8988T (cell line): ENCODE data around the gene FGD2.

ENCODE experiments used
- DNase-seq: peaks from one replicate; pipeline ENCODE4 v3.0.0; 2011

Gene FGD2

DNA sequence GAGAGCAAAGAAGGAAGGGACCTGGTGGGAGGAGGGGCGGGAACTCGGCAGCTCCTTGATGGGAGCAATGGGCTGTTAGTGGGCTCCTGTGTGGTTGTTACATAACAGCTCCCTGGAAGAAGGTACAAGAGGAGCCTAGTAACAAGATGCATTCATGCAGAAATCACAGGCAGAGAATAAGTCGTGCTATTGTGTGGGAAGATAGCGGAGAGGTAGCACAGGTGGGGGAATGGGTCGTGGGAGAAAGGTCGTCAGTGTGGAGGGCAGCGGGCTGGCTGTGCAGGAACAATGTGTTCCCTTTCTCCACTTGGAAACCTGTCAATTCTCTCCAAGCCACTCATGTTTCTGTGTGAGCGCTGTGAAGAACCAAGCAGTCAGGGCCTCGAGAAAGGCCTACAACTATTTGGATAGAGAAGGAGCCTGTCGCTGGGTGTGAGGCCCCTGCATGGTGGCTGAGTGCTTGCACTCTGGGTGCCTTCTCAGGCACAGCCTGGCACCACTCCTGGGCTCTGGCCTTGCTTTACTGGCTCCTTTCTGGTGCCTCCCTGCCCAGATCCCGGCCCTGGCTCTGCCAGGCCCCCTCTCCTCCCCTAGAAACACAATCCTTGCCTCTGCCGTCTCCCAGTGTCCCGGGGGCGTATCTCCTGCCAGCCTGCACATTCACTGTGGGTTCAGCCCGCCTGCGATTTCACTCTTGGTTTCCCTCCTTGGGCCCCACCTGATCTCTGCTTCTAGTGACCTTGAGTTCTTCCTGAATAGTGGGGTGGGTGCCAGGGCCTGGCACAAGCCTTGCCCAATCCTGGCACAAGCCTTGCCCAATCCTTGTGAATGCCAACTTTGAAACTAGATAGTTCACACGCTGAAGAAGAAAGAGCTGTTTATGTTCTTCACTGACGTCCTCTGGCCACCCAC, 7.4 kb upstream of the FGD2 start:
- DNase-seq = no peak

DNA sequence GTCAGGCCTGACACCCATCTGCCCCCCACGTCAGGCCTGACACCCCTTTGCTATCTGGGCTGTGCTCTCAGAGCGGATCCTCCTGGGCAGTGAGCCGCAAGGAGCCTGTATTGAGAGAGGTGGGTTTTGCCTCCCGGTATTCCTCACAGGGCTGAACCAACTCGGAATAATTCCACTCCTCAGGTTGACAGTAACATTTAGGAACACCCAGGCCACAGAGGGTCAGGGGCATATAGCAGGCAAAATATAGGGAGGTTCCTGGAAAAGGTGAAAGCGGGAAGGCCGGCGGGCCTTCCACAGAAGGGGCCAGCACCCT, 6.8 kb upstream of the FGD2 start:
- DNase-seq = no peak

DNA sequence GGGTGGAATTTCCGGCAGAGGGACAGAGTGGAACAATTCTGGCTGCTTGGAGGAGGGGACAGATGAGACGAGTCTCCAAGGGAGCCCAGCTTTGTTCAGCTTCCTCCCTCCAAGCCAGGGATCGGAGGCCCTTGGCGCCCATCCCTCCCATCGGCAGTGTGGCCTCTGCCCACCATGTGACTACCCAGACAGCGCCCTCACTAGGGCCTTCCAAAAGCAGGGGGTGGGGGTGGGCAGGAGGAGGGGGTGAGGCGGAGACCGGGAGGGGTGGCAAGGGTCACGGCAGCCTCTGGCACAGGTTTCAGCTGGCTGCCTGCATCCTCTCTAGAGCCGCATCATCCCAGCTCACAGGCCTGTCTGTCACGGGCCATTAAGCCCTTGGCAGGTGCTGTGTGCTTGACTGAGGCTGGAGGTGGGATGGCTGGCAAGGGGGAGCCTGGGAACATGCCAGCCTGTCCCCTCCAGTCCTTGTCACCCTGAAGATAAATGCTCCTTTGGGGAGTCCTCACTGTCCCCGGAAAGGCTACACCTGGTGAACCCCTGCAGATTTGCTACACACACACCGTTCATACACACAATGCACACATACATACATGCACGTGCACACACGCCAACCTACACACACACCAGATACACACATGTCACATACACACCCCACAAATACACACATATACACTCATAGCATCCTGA, 6.2 kb upstream of the FGD2 start:
- no peak for DNase-seq

DNA sequence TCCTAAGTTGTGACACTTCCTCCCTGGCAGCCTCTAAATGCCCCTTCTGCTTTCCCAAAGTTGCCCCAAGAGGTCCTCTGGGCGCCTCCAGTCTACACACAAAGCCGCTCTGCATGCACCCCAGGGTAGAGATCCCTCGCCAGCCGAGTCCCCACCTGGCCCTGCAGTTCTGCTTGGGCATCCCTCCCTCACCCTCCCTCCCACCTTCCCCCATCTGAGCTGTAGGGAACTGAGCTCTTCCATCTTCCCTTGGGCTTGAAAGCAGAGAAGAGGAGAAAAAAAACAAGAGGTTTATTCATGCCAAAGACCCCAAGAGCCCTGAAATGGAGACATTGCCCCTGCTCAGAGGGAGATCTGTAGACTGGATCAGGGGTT, 5.7 kb upstream of the FGD2 start:
- no peak for DNase-seq

DNA sequence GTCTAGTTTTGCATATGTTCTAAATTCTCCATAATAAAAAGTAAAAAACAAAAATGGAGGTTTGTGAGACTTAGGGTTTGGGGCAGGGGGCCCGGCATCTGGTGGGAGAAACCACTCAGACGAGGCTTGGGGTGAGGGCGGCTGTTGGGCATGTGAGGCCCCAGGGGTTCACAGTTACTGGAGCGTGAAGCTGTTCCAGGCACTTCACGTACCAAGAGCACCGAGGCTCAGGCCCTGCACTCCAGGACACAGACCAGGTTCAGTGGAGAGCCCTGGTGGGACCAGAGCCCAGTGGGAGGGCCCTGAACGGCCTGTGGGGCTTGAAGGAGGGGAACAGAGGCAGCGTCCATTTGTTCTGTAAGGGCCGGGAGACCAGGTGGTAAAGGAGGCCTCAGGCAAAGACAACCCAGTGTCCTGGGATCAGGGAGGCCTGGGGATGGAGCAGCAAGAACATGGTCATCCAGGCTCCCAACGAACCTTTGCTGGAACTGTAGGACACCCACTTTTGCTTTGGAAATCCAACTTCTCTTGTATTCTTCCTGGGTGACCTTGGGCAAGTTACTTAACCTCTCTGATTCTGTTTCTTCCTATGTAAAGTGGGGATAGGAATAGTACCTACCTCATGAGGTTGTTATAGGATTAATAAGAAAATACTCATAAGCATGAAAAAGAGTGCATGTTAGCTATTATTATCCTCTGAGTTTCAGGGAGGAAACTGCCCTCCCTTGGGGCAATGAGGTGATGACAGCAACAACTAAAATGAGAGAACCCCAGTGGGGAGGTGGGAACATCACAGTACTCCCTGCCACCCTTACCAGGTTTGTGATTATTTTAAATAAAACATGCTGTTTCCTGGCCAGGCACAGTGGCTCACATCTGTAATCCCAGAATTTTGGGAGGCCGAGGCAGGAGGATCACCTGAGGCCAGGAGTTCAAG, 1.1 kb upstream of the FGD2 start:
- no peak for DNase-seq

DNA sequence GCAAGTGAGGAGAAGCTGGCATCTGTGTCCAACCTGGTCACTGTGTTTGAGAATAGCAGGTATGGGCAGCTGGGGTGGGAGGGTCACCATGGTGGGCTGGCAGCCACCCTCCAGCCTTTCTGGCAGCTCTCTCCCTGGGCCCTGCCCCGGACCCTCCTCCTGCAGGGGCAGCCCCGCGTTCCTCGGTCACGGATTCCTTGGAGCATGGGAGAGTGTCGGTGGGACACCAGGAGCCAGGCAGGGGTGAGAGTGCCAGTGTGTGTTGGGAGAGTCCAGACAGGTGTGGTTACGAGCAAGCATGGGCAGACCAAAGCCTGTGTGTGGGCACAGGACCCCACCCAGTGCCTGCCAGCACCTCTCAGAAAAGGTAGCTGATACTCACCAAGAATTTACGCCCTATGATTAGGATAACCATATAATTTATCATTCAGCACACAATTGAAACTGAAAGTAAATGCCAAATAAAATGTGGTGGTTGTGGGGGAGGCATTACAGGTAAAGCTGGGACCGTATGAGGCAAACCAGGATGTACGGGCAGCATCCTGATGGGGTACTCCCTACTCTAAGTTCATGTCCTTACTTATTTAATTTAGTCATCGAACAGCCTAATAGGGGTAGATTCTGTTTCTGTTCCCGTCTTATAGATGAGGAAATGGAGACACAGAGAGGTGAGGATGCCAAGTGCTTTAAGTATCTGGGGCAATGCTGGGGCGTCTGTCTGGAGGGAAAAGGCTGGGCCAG, 542 bp downstream of the FGD2 start:
- DNase-seq = no peak

DNA sequence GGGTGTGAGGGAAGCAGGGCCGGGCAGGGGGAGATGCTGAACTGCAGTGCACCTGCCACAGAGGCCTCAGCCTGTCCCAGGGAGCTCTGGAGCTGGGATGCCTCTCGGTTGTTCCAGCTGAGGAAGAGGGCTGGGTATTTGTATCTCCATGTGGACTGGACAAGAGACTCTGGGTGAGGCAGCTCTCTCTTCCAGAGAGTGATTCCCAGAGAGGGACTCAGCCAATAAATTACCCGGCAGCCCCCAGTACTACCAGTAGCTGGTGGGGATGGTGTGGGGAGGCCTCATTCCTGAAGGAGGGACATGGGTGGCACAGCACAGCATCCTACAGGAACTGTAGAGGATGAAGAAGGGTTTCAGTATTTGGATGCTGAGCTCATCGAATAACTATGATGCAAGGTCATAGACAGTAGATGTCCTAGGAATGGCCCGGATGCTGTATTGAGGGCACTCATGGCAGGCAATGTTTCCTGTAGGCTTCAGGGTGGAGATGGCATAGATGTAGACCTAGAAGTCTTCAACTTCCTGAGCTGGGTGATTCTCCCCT, 1.4 kb downstream of the FGD2 start:
- peak; percentile 64 for DNase-seq

DNA sequence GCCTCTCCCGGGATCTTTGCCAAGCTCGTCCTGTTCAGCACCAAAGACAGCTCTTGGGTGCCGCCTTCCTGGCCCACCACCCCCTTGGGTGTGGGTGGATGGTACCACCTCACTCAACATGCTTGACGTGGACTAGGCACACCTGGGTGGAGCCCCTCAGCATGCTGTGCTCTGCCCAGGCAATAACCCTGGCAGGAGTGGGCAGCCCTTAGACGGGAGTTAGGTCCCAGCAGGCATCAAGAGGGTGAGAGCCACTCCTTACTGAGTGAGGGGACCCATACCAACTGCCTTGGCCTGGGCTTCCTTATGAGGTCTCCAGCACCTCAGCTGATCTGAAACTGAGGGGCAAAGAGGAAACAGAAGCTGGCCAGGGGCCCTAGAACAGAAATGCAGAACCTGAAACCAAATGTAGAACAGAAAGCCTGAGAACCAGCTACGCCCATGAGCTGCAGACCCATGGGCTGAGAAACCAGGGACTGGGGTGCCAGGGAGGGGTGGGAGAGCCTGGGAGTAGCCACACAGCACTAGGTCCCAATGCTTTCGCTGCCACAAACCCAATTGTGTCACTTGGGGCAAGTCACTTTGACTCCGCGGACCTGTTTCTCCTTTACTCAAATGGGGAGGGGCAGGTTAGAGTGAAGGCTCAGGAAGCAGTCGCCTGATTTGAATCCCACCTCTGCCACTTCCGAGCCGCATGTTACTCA, 2.0 kb downstream of the FGD2 start:
- no peak for DNase-seq

DNA sequence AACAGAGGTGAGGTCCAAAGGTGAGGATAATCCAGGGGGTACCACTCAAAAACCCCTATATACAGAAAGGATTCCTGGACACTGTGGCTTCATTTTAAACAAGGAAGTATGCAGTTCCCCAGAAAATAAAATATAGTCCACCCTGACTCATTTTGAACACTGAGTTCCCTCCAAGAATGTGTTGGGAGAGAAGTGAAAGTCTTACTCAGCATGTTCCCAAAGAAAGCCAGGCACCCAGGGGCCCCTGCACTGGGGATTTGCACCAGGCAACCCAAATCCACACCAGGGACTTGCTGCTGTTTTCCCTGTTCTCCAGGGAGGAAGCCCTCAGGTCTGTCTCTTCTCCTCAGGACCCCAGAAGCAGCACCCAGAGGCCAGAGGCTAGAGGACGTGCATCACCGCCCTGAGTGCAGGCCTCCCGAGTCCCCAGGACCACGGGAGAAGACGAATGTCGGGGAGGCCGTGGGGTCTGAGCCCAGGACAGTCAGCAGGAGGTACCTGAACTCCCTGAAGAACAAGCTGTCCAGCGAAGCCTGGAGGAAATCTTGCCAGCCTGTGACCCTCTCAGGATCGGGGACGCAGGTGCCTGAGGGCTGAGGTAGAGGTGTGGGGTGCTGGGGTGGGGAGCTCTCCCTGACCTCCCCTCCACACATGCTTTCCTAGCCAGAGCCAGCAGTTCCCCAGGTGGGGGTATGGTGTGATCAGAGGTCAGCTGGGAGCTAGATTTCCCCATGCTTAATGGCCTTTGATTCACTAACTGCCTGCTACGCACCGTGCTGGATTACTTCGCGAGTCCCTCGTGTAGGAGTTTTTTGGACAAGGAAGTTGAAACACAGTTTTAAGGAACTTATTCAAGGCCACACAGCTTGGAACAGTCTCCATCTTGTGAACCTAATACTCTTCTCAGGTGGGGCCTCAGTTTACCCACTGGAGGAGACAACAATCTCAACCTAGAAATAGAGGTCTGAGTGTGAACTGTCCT, 3.3 kb downstream of the FGD2 start:
- no peak for DNase-seq

DNA sequence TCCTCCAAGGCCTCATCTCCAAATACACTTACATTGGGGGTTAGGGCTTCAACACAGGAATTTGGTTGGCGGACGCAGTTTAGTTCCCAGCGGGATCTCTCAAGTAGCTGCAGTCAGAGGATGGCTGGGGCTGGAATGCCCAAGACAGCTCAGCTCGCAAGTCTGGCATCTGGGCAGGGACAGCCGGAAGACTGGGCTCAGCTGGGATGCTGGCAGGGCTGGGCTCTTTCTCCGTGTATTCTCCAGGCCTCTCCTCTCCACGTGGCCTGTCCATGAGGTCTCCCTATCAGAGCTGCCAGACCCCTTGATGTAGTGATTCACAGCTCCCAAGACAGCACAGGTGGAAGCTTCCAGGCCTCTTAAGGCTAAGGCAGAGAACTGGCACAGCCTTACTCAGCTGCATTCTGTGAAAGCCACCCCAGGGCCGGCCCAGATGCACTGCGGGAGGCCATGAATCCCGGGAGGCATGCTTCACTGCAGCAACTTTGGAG, 5.0 kb downstream of the FGD2 start:
- DNase-seq = no peak

DNA sequence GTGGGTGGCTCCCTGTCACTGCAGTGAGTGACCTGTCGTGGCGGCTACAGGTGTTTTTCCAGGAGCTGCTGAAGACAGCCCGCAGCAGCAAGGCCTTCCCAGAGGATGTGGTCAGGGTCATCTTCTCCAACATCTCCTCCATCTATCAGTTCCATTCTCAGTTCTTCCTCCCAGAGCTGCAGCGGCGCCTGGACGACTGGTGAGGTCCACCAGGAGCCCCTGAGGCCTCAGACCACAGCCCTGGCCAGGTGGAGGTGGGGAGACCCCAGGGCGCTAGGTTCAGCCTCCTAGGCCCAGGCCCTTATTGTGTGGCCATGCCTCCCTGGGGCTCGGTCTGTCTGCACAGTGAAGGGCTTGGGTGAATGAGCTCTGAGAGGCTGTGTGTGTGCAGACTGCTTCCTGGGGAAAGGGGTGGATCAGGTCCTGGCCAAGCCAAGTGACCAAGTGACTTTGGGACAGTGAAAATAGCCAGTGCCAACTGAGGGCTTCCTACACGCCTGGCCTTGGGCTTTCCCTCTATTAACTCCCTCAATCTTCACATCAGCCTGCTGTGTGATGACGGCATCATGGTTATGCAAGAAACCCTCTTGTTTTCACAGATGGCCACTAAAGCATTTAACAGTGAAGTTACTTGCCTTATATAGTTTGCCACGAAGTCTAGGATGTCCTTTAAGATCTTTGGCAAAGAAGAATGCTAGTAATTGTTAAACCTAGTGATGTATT, 6.4 kb downstream of the FGD2 start:
- DNase-seq = no peak

DNA sequence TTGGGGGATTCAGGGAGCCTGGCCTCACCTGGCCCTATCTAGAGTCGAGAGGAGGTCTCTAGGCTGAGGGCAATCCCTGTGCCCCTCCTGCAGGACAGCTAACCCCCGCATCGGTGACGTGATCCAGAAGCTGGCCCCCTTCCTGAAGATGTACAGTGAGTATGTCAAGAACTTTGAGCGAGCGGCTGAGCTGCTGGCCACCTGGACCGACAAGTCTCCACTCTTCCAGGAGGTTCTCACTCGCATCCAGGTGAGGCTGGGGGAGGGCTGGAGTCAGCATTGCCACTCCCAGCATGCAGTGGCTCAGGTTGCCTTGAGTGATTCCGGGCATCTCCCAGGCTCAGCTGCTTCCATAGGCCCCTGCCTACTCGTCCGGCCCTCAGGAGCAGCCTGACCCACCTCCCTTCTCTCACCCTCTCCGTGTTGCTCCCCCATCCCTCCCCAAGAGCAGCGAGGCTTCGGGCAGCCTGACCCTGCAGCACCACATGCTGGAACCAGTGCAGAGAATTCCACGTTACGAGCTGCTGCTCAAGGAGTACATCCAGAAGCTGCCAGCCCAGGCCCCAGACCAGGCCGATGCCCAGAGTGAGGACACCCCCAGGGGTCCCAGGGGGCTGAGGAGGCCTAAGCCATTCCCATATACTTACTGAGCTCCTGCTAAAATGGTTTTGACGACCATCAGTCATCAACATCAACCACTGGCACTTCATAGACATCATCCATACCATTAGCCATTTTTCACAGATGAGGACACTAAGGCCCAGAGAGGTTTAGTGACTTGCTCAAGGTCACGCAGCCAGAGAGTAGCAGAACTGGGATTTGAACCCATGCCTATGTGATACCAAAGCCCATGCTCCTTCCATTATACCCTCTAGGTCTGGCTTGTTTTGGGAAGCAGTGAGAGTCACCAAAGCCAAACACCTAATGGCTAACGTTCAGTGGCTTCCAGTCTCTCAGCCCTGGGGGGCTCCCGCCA, 8.3 kb downstream of the FGD2 start:
- DNase-seq = no peak

DNA sequence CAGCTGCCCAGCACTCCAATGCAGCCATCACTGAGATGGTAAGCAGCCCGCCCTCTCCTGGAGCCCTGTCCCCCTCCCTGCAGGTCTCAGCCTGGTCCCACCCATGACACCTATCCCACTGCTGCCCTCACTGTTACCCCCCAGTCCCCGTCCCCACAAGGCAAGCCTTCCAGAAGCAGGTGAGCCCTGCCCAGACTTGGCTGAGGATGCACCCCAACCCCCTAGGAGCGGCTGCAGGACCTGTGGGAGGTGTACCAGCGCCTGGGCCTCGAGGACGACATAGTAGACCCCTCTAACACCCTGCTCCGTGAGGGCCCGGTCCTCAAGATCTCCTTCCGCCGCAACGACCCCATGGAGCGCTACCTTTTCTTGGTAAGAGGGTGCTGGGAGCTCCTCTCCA, 9.2 kb downstream of the FGD2 start:
- DNase-seq = no peak

DNA sequence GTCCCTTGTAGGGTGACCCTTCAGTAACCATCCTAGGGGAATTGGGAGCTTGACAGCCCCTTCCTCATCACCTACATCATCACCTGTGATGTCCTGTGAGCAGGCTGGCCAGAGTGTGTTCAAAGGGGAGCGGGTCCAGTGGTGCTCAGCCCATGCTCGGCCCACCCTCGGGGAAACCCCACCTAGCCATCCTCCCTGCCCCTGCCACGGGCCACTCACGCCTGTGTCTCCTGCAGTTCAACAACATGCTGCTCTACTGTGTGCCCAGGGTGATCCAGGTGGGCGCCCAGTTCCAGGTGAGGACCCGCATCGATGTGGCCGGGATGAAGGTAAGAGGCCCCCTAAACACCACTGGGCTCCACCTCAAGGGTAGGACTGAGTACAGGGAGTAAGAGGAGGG, 10.1 kb downstream of the FGD2 start:
- DNase-seq = no peak

DNA sequence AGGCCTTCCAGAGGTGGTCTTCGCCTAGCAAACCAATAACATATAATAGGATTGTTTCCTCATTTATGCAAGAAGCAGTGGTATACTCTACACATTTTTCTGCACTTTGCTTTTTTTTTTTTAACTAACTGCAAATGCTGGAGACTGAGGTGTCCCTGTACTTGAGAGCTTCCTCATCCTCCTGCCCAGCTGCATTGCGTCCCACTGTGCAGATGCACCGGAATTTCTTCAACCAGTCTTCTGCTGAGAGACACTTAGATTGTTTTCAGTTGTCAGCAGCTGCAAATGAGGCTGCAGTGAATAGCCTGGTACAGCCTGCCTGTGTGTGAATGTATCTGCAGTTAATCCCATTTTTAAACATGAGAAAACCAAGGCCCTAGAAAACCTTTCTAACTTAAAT, 11.5 kb downstream of the FGD2 start:
- no peak for DNase-seq

DNA sequence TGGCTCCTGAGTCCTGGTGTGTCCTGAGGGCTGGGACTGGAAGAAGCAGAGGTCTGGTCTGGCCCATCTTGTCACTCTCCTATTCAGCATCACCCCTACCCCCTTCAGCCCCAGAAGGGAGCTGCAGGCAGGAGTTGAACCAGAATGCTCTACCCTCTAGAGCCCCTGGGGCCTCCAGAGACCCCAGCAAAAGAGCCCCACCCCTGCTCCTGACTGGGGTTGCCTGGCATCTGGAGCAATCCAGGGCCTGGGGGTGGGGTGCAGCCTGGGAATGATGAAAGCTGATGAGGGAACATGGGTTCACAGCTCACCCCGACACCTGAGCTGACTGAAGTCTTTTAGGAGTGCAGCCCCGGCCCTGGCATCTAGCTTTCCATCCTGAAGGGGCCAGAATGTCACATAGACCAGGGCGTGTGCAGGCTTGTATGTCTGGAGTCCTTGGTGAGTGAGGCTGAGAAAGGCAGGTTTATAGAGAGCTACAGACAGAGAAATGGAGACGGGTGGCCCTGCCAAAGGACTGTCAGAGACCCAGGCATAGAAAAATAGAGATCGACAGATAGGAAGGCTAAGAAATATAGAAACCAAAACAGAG, 12.2 kb downstream of the FGD2 start:
- no peak for DNase-seq

DNA sequence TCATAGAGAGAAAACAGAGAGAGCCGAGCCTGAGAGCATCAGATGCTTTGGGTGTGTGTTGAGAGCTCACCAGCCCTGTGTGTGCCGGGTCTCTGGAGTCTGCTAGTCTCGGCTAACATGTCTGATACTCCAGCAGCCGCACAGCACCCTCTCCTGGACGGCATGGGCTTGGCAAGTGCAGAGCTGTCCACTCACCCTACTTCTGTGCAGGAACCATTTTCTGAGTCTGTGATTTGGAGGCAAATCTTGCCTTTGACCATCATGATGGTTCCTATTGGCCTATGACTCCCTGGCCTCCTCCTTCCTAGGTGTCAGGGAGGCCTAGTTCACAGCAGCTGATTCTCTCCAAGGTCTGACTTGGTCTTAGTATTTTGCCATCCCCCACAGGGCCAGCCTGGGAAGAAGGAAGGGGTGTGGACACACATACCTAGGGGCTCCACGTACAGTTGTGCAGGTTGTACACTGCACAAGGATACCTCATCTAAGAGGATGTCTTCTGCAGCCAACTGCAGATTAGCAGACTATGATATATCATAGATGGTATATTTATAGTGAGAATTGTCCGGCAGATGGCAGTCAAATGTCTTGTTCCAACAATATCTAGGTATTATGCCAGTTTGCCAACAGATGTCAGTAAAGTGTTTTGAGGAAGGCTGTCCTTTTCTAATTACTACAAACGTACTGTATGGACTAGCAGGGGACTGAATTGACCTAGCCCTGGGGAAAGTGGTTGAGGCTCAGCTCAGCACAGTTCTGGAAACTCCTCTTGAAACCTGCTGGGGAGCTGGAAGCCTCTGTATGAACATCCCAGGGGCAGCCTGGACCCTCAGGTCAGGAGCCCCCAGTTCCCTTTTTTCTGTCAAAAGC, 13.0 kb downstream of the FGD2 start:
- peak; percentile 64 for DNase-seq
